Lower leg skin (tissue), 3 donors: Measurements from ENCODE around the gene UGT1A9.

Experiments
- POLR2A ChIP-seq, 2 donors: fragments of 450-650 bp; IDR thresholded peaks; one replicate each; pipeline ENCODE4 v1.6.1; 2016 to 2017; ENCODE audit warnings: antibody characterized with exemption in 2 of 2, mild to moderate bottlenecking in 1 of 2, moderate library complexity in 1 of 2
- TF ChIP-seq, protein P1 (sequence below), 3 donors: fragments of 450-650 bp; IDR thresholded peaks; one replicate each; pipeline ENCODE4 v1.5.1; 2016; ENCODE audit warnings: antibody characterized with exemption in 3 of 3, mild to moderate bottlenecking in 3 of 3, moderate library complexity in 2 of 3

DNA sequence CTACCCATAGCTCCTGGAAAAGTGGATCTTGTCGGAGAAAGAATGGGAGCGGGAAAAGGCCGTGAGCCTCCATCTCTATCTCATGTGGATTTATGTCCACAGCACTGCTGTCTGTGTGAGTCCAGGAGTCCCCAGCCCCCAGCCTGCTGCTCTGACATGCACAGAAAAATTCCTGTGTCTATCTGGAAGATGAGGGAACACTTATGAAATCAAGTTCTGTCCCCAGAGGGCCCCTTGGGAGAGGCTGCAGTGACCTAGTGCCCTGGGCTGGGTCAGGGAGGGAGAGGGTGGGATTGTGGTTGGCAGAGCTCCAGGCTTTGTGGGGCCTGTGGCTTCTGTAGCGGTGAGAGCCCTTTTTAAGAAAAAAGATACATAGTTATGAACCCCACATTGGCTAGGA lies 145.1 kb downstream of the UGT1A9 start:
- TF ChIP-seq, protein P1, sequence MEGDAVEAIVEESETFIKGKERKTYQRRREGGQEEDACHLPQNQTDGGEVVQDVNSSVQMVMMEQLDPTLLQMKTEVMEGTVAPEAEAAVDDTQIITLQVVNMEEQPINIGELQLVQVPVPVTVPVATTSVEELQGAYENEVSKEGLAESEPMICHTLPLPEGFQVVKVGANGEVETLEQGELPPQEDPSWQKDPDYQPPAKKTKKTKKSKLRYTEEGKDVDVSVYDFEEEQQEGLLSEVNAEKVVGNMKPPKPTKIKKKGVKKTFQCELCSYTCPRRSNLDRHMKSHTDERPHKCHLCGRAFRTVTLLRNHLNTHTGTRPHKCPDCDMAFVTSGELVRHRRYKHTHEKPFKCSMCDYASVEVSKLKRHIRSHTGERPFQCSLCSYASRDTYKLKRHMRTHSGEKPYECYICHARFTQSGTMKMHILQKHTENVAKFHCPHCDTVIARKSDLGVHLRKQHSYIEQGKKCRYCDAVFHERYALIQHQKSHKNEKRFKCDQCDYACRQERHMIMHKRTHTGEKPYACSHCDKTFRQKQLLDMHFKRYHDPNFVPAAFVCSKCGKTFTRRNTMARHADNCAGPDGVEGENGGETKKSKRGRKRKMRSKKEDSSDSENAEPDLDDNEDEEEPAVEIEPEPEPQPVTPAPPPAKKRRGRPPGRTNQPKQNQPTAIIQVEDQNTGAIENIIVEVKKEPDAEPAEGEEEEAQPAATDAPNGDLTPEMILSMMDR (IDR thresholded peaks at IDR 0.05): no peak
- no peak for TF ChIP-seq POLR2A (IDR thresholded peaks at IDR 0.05)
